T-helper 1 cell treated with Interleukin-12 subunit alpha and Interleukin-12 subunit beta and Interleukin-4 antibody, amounts not matched to agents 30 μg/mL and 1 μg/mL, for 36 hours (primary cell): ENCODE results near the gene C12orf75.

ENCODE experiments used
- H3K27ac Mint-ChIP-seq: one replicate; pipeline ENCODE4 v1.8.0; 2021; ENCODE audit warnings: mild to moderate bottlenecking, mixed read lengths
- H3K27me3 Mint-ChIP-seq: one replicate; pipeline ENCODE4 v1.8.0; 2021; ENCODE audit warnings: low read depth, mixed read lengths
- H3K36me3 Mint-ChIP-seq: one replicate; pipeline ENCODE4 v1.8.0; 2021; ENCODE audit warnings: low read depth, mixed read lengths
- H3K4me1 Mint-ChIP-seq: one replicate; pipeline ENCODE4 v1.8.0; 2021; ENCODE audit warnings: low read depth, mixed read lengths
- H3K4me3 Mint-ChIP-seq: one replicate; pipeline ENCODE4 v1.8.0; 2021; ENCODE audit warnings: mild to moderate bottlenecking, moderate library complexity, mixed read lengths
- H3K9me3 Mint-ChIP-seq: one replicate; pipeline ENCODE4 v1.8.0; 2021; ENCODE audit warnings: mixed read lengths

C12orf75 gene

DNA sequence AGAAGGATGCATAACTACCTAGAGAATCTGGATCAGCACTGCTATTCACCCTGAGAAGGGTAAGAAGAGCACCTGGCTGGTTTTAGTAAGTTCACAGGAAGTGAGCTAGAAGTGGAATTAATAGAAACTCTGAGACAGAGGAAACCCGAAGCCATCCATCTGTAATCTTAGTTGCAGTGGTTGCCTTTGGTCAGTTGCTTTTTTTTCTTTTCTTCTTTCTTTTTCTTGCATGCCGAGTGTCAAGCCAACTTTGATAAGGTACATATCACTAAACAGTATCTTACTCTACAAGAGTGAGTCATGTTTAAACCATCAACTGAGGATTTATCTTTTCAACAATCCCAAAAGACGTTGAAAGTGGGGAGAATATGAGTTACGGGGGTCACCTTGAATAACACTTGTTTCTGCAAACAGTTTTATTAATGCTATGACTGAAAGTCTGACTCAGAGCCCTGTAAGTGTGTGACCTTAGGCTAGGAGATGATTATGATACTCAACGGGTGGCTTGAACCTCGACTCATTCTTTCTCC lies 26.7 kb downstream of the C12orf75 start:
- peaks cover 29% of the 10 kb centered on the region for H3K36me3 Mint-ChIP-seq
- H3K4me3 Mint-ChIP-seq, result peak overlapping the region; percentile 4
- H3K9me3 Mint-ChIP-seq, result no peaks in the 10 kb centered on the region
- no peaks in the 10 kb centered on the region for H3K27me3 Mint-ChIP-seq
- H3K27ac Mint-ChIP-seq, result peak overlapping the region; percentile 51
- H3K4me1 Mint-ChIP-seq, result peaks cover 28% of the 10 kb centered on the region

DNA sequence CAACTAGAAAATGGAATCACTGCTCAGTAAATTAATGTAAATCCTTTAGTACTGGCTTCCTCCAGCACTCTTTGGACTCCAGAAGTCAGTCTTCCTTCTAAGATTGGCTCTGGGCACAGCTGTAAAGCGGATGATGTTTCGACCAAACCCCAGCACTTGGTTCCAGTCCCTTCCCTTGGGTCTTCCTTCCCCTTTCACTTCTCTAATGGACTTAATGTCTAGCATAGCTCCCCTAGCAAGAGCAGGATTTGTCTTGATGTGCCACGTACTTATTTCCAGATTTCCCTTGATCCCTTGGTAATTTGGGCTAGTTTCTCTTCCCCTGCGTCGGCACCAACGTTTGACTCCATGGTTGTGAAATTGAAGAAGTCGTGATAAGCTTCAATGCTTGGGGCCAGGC lies 28.3 kb downstream of the C12orf75 start:
- Mint-ChIP-seq H3K27ac (peak overlapping the region; percentile 23), H3K4me3 (no peak overlapping the region)

GRCh38 chr12:105359856-105360255 lies 29.4 kb downstream of the C12orf75 start:
- no peaks in the 10 kb centered on the region for H3K9me3 Mint-ChIP-seq
- peaks cover 26% of the 10 kb centered on the region for H3K36me3 Mint-ChIP-seq
- H3K27ac Mint-ChIP-seq, result no peak overlapping the region
- no peaks in the 10 kb centered on the region for H3K27me3 Mint-ChIP-seq
- H3K4me1 Mint-ChIP-seq, result peaks cover 28% of the 10 kb centered on the region
- H3K4me3 Mint-ChIP-seq, result no peak overlapping the region

More for the DNA sequence above, 28.3 kb downstream of the C12orf75 start:
- Mint-ChIP-seq H3K4me1 (peaks cover 30% of the 10 kb centered on the region), H3K9me3 (no peaks in the 10 kb centered on the region), H3K36me3 (peaks cover 30% of the 10 kb centered on the region), H3K27me3 (no peaks in the 10 kb centered on the region)

- H3K36me3 Mint-ChIP-seq, result peaks cover 24% of the 10 kb centered on the region
- no peaks in the 10 kb centered on the region for H3K27me3 Mint-ChIP-seq
- peaks cover 7% of the 10 kb centered on the region for H3K4me1 Mint-ChIP-seq
- no peak overlapping the region for H3K4me3 Mint-ChIP-seq
- H3K9me3 Mint-ChIP-seq, result no peaks in the 10 kb centered on the region
- H3K27ac Mint-ChIP-seq, result no peak overlapping the region
Observed at GRCh38 chr12:105363890-105364289, 33.4 kb downstream of the C12orf75 start.

DNA sequence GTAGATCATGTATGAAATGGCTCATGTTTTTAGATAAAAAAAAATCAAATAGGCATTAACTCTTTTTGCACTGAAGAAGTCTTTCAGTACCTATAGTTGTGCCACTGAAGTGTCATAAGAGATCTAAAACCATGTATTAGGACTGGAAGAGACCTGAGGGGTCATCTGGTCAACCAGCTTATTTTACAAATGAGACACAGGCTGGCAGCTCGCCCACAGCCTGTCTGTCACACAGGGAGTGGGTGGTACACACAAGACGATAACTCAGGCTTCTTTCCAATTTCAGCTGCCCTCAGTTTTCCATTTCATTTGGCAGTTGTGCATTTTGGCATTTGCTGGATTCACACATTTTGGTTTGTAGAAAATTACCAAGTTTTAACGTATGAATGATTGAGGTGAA lies 34.7 kb downstream of the C12orf75 start:
- H3K36me3 Mint-ChIP-seq, result peaks cover 20% of the 10 kb centered on the region
- no peak overlapping the region for H3K4me3 Mint-ChIP-seq
- no peak overlapping the region for H3K27ac Mint-ChIP-seq
- H3K9me3 Mint-ChIP-seq, result no peaks in the 10 kb centered on the region
- no peaks in the 10 kb centered on the region for H3K27me3 Mint-ChIP-seq
- peaks cover 4% of the 10 kb centered on the region for H3K4me1 Mint-ChIP-seq

GRCh38 chr12:105368047-105368646 lies 37.7 kb downstream of the C12orf75 start:
- Mint-ChIP-seq H3K4me3 (no peak overlapping the region), H3K9me3 (no peaks in the 10 kb centered on the region), H3K27me3 (no peaks in the 10 kb centered on the region), H3K36me3 (peaks cover 24% of the 10 kb centered on the region), H3K4me1 (peaks cover under 1% of the 10 kb centered on the region), H3K27ac (no peak overlapping the region)

DNA sequence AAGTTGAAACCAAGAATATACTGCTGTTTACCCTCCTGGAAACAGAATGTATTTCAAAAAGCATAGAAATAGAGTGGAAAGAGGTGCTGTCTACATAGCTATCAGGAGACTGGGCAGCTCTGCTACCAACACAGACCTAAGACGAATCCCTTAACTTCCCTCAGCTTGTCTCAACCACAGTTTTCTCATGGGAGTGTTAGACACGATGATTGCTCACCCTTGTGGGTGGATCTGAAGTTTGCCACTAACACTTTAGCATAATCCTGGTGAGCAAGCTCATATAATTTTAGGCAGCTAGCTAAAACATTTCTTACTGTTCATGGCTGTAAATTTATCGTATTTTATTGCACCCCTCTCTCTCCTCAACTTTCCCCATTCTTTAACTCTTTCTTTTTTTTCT lies 38.5 kb downstream of the C12orf75 start:
- Mint-ChIP-seq H3K27me3 (no peaks in the 10 kb centered on the region), H3K36me3 (peaks cover 29% of the 10 kb centered on the region), H3K9me3 (no peaks in the 10 kb centered on the region), H3K4me1 (no peaks in the 10 kb centered on the region), H3K27ac (no peak overlapping the region), H3K4me3 (no peak overlapping the region)

DNA sequence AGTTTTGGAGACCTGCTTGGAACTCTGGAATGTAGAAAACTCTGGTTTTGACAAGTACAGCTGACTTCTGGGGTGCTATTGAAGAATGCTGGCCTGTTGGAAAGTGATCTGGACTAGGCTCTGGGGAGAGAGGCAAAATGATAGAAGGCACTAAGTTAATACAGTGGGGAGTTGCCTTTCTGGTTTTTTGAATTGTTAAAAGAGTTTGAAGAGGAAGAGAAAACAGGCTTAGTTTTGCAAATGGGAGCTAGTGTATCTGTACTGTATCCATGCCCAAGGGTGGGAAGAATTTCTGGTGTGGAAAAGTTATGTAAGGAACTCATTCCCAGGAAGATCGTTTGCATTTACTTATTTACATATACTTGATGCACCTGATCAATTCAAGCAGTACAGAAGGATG lies 43.8 kb downstream of the C12orf75 start:
- Mint-ChIP-seq H3K27me3 (no peaks in the 10 kb centered on the region), H3K4me1 (no peaks in the 10 kb centered on the region), H3K9me3 (no peaks in the 10 kb centered on the region), H3K36me3 (peaks cover 27% of the 10 kb centered on the region), H3K27ac (no peak overlapping the region), H3K4me3 (no peak overlapping the region)

DNA sequence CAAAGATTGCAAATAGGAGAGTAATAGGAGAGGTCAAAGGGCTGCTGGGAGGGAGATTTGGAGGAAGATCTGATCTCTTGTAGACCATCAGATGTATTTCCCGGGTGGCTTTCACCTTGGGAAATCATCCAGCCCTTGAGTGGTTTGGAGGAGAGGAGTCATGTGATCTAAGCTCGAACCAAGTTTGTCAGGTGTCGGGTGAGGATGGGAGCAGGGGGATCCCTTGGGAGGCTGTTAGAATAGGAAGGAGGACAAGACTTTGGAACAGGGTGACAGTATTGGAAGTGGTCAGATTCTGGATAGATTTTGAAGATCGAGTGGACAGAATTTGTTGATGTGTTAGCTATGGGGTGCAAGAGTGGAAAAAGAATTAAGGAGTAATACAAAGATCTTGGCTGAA lies 46.6 kb downstream of the C12orf75 start:
- Mint-ChIP-seq H3K36me3 (peaks cover 15% of the 10 kb centered on the region), H3K27me3 (no peaks in the 10 kb centered on the region), H3K4me3 (no peak overlapping the region), H3K27ac (no peak overlapping the region), H3K9me3 (no peaks in the 10 kb centered on the region), H3K4me1 (no peaks in the 10 kb centered on the region)

DNA sequence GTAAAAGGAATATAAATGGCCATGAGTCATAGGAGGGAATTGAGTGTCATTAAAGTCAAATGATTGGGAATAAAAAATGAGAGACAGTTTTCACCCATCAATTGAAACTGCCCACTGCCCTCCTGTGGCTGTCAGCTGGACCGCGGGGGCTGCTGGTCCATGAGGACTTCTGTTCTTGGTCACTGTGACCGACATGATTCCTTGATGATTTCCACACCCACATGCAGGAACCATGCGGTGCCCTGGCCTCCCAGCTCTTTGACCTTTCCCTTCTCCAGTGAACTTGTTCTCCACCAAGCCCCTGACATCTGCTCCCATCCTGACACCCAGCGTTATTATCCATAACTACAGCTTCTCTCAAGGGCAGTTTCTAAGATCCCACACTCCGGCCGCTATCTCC lies 48.4 kb downstream of the C12orf75 start:
- Mint-ChIP-seq H3K4me1 (no peaks in the 10 kb centered on the region), H3K9me3 (no peaks in the 10 kb centered on the region), H3K4me3 (no peak overlapping the region), H3K27ac (no peak overlapping the region), H3K36me3 (peaks cover 6% of the 10 kb centered on the region), H3K27me3 (no peaks in the 10 kb centered on the region)

GRCh38 chr12:105382771-105383622 lies 52.5 kb downstream of the C12orf75 start:
- Mint-ChIP-seq H3K27ac (no peak overlapping the region), H3K27me3 (no peaks in the 10 kb centered on the region), H3K9me3 (no peaks in the 10 kb centered on the region), H3K4me1 (no peaks in the 10 kb centered on the region), H3K4me3 (no peak overlapping the region), H3K36me3 (no peaks in the 10 kb centered on the region)

DNA sequence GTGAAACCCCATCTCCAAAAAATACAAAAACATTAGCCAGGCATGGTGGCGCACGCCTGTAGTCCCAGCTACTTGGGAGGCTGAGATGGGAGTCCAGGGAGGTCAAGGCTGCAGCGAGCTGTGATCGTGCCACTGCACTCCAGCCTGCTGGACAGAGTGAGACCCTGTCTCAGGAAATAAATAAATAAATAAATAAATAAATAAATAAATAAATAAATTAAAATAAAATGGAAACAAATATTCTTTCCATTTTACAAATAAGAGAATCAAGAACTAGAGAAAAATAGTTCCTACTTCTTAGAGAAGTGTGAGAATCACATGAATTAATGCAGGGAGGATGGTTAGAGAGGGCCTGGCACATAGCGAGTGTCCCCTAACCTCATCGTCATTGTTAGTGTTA lies 53.7 kb downstream of the C12orf75 start:
- H3K9me3 Mint-ChIP-seq, result no peaks in the 10 kb centered on the region
- H3K4me3 Mint-ChIP-seq, result no peak overlapping the region
- no peaks in the 10 kb centered on the region for H3K4me1 Mint-ChIP-seq
- H3K27me3 Mint-ChIP-seq, result no peaks in the 10 kb centered on the region
- no peaks in the 10 kb centered on the region for H3K36me3 Mint-ChIP-seq
- no peak overlapping the region for H3K27ac Mint-ChIP-seq

GRCh38 chr12:105384916-105385535 lies 54.5 kb downstream of the C12orf75 start:
- no peaks in the 10 kb centered on the region for H3K9me3 Mint-ChIP-seq
- no peaks in the 10 kb centered on the region for H3K36me3 Mint-ChIP-seq
- H3K27ac Mint-ChIP-seq, result no peak overlapping the region
- H3K27me3 Mint-ChIP-seq, result no peaks in the 10 kb centered on the region
- no peaks in the 10 kb centered on the region for H3K4me1 Mint-ChIP-seq
- H3K4me3 Mint-ChIP-seq, result no peak overlapping the region

GRCh38 chr12:105386431-105386830 lies 55.9 kb downstream of the C12orf75 start:
- H3K36me3 Mint-ChIP-seq, result no peaks in the 10 kb centered on the region

GRCh38 chr12:105391231-105391630 lies 60.7 kb downstream of the C12orf75 start:
- Mint-ChIP-seq H3K4me1 (peaks cover 5% of the 10 kb centered on the region), H3K9me3 (no peaks in the 10 kb centered on the region), H3K36me3 (no peaks in the 10 kb centered on the region), H3K27ac (no peak overlapping the region), H3K4me3 (no peak overlapping the region), H3K27me3 (no peaks in the 10 kb centered on the region)

More at GRCh38 chr12:105386431-105386830, 55.9 kb downstream of the C12orf75 start:
- Mint-ChIP-seq H3K4me3 (no peak overlapping the region), H3K27ac (no peak overlapping the region), H3K27me3 (no peaks in the 10 kb centered on the region), H3K9me3 (no peaks in the 10 kb centered on the region), H3K4me1 (peaks cover under 1% of the 10 kb centered on the region)
